Lower lobe of right lung (tissue), 2 donors: ENCODE measurements around the gene POC1B. TPM values are rescaled to one million over a fixed set of nuclear protein-coding genes. Genes with fewer than 3 reads are reported as not detected.

Source experiments
- ATAC-seq, 2 donors: fragments of 200-7000 bp; cut with Tn5 transposase; one replicate each; pipeline ENCODE4 v1.9.1; 2020 to 2022; ENCODE audit warnings: mild to moderate bottlenecking in 2 of 2, moderate library complexity in 2 of 2
- DNase-seq: peaks from one replicate; pipeline ENCODE4 v3.0.0-alpha.2; 2020
- H3K27ac ChIP-seq: fragments of 200-600 bp; one replicate; pipeline ENCODE4 v1.8.0; 2022
- H3K27me3 ChIP-seq: fragments of 200-600 bp; one replicate; pipeline ENCODE4 v1.8.0; 2022; ENCODE audit warnings: low read depth
- H3K36me3 ChIP-seq: fragments of 200-600 bp; one replicate; pipeline ENCODE4 v1.8.0; 2022; ENCODE audit warnings: mild to moderate bottlenecking
- H3K4me1 ChIP-seq: fragments of 200-600 bp; one replicate; pipeline ENCODE4 v1.8.0; 2022
- H3K4me3 ChIP-seq: fragments of 200-600 bp; one replicate; pipeline ENCODE4 v1.8.0; 2022; ENCODE audit warnings: mild to moderate bottlenecking
- H3K9me3 ChIP-seq: fragments of 200-600 bp; one replicate; pipeline ENCODE4 v1.8.0; 2022
- CTCF ChIP-seq: fragments of 200-600 bp; IDR thresholded peaks from one replicate; pipeline ENCODE4 v1.8.0; 2022; ENCODE audit warnings: antibody characterized with exemption, mild to moderate bottlenecking
- intact Hi-C: fragments of 100-400 bp; cut with DNase I; formaldehyde crosslinking; loops from one replicate; pipeline ENCODE4 v1.11.0; 2022
- total RNA-seq: library from RNA; stranded (reverse); fragmentation: NEBNext Ultra II Directional; extraction: Animal tissue kit (Norgen Biotek cat#: 25700); gene quantifications from one replicate; pipeline ENCODE4 v1.2.1, GENCODE V29; 2021
- donor health status: DM: no; HTN: yes; CAD: no; lungs with severe emphysema.

Gene POC1B
- total RNA-seq, 1 donor from 2014 or later, result 15.5 TPM

DNA sequence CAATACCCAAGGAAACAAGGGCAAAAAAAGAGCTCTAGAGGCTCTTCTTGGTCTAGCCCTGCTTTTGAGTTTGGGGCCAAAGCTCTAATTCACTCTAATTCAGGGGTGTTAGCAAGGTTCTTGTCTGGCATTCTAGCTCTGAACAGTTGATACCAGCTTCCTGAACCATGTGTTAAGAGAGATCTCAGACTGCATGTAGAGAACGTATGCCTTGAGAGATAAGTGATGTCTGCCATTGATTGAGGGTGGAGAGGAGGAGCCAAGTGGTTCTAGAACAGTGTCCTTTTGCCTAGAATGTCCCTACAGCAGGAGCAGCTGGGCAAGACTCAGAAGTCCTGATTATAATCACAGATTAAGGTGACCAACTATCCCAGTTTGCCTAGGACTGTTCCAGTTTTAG lies 18.2 kb upstream of the POC1B start:
- Histone ChIP-seq H3K27me3 (no peaks in the 10 kb centered on the region), H3K4me1 (peaks cover 23% of the 10 kb centered on the region), H3K4me3 (no peak overlapping the region), H3K36me3 (no peaks in the 10 kb centered on the region), H3K9me3 (no peaks in the 10 kb centered on the region), H3K27ac (no peak overlapping the region)
- ATAC-seq (no peak), DNase-seq (no peak)
- no peak for TF ChIP-seq CTCF
- intact Hi-C loops, result no loop called here

- H3K4me1 ChIP-seq, result peaks cover 23% of the 10 kb centered on the region
- H3K9me3 ChIP-seq, result no peaks in the 10 kb centered on the region
- H3K27me3 ChIP-seq, result no peaks in the 10 kb centered on the region
- peak; percentile 92 for TF ChIP-seq CTCF
- H3K27ac ChIP-seq, result no peak overlapping the region
- intact Hi-C loops, result no loop called here
- H3K36me3 ChIP-seq, result no peaks in the 10 kb centered on the region
- peak; percentile 89 to 90 for ATAC-seq
- H3K4me3 ChIP-seq, result no peak overlapping the region
- peak; percentile 50 for DNase-seq
These were observed 17.2 kb upstream of the POC1B start for GRCh38 chr12:89542912-89543592.

DNA sequence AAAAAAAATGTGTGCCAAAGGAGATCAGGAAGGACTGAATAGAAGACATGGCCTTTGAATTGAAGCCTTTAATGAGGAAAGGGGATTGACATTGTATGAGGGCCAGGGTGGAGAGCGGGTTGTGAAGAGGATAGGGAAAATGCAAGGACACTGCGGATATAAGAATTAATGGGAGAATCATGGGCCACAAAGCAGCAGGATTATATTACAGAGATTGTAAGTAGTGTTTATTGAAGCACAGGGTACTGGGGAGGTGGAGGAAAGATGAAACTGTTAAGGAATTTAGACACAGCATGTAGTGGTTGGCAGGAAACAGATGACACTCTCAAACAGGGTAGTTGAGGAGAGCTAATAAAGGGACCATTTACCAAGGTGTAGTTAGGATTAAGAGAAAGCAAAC lies 16.4 kb upstream of the POC1B start:
- Histone ChIP-seq H3K4me3 (no peak overlapping the region), H3K27ac (no peak overlapping the region), H3K9me3 (no peaks in the 10 kb centered on the region), H3K27me3 (no peaks in the 10 kb centered on the region), H3K4me1 (peaks cover 23% of the 10 kb centered on the region), H3K36me3 (no peaks in the 10 kb centered on the region)
- intact Hi-C loops, result no loop called here
- ATAC-seq (no peak), DNase-seq (no peak)
- no peak for TF ChIP-seq CTCF

DNA sequence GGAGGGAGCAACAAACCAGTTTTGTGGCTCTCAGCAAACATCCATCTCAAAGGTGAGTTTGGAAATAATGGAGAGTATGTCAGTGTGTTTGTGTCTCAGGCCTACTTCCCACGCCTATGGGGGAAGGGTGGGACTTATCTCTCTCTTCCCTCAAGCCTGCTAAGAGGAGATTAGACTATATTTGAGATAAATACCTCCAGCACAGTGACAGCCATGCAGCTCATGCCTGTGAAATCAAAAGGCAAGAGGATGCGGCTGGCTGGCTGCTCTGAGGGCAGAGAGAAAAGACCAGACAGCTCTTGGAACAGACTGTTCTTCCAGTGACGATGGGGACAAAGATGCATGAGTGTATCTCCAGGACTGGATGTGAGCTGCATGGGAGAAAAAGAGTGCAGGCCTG lies 14.7 kb upstream of the POC1B start:
- no peak for ATAC-seq
- Histone ChIP-seq H3K36me3 (no peaks in the 10 kb centered on the region), H3K27ac (no peak overlapping the region), H3K4me1 (peaks cover 23% of the 10 kb centered on the region), H3K27me3 (no peaks in the 10 kb centered on the region), H3K4me3 (no peak overlapping the region), H3K9me3 (no peaks in the 10 kb centered on the region)
- TF ChIP-seq CTCF, result no peak
- DNase-seq, result no peak
- intact Hi-C loops, result no loop called here

DNA sequence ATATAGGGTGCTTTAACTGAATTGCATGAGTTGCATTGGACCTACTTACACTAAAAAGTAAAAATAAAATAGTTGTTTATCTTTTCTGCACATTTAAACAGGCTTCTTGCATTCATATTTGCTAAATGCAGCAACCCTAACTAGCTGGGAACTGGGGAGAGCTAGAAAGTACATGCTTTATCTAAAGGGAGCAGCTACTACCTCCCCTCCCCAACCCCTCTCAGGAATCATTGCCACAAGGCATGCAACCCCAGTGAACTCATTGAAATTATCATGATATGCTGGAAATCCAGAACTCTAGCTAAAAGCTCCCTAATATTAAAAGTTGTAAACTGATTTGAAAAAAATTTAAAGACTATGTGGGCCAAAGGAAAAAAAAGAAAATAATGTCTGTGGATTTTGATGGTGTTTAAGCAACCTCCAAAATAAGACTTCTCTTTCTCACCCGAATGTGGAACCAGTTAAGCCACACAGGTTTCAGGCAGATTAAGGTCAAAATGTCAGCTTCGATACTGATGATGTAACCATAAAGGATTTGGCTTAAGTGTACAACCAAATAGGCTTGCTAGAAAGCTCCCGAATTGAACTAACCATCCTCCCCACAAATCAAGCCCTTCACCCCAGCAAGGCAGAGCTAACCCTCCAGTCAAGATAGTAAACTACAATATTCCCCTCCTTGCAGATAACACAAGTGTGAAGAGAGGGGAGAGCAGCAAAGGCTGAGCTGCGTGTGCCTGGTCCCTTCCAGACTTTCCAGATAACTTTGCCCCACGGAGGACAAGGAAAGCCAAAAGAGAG lies 13.8 kb upstream of the POC1B start:
- peaks cover 16% of the 10 kb centered on the region for H3K4me1 ChIP-seq
- H3K27ac ChIP-seq, result no peak overlapping the region
- no peaks in the 10 kb centered on the region for H3K36me3 ChIP-seq
- ATAC-seq (no peak), DNase-seq (no peak)
- H3K4me3 ChIP-seq, result no peak overlapping the region
- intact Hi-C loops, result no loop called here
- TF ChIP-seq CTCF, result no peak
- no peaks in the 10 kb centered on the region for H3K9me3 ChIP-seq
- H3K27me3 ChIP-seq, result no peaks in the 10 kb centered on the region
